HT-29 (cell line): Measurements from ENCODE around the gene POLD1. TPM values are rescaled to one million over a fixed set of nuclear protein-coding genes. Genes with fewer than 3 reads are reported as not detected.

Source experiments
- DNase-seq: peaks from one replicate; pipeline ENCODE4 v3.0.0-alpha.2; 2015; ENCODE audit warnings: low spot score
- total RNA-seq: library from RNA; depleted of rRNA; stranded (reverse); fragments of >200 nt; shearing (Covaris generic); gene quantifications from 2 replicates; pipeline ENCODE4 v1.2.3, GENCODE V29; 2014; rRNA removed

Gene POLD1
- total RNA-seq, 1 experiment from 2014 or later = 256 TPM

- DNase-seq = no peak
Observed at GRCh38 chr19:50466706-50467039, 82.5 kb downstream of the POLD1 start.

- no peak for DNase-seq
Observed at GRCh38 chr19:50467566-50467965, 83.4 kb downstream of the POLD1 start.

Other genes starting within 250 kb of the POLD1 start
- not detected in 2 replicates for gene IZUMO2, start 221.1 kb upstream of the POLD1 start, total RNA-seq
- 130 and 172 TPM in 2 replicates for gene MYH14, start 180.7 kb upstream of the POLD1 start, total RNA-seq
- gene KCNC3, start 55.0 kb upstream of the POLD1 start, total RNA-seq = 3.5 and 7.1 TPM in 2 replicates
- 0.08 and 1.2 TPM in 2 replicates for gene NAPSA, start 18.7 kb upstream of the POLD1 start, total RNA-seq
- 111 and 113 TPM in 2 replicates for gene NR1H2, start 7.9 kb upstream of the POLD1 start, total RNA-seq
- not detected in 2 replicates for gene SPIB, start 34.6 kb downstream of the POLD1 start, total RNA-seq
- 0.05 TPM in 1 of 2 replicates, not detected in the other for gene MYBPC2, start 48.5 kb downstream of the POLD1 start, total RNA-seq
- 324 and 336 TPM in 2 replicates for gene EMC10, start 92.2 kb downstream of the POLD1 start, total RNA-seq
- 2.8 and 6.5 TPM in 2 replicates for gene GARIN5A, start 92.5 kb downstream of the POLD1 start, total RNA-seq
- gene JOSD2, start 126.8 kb downstream of the POLD1 start, total RNA-seq = 89.2 and 92.5 TPM in 2 replicates
- not detected in 2 replicates for gene ASPDH, start 129.6 kb downstream of the POLD1 start, total RNA-seq
- gene LRRC4B, start 184.1 kb downstream of the POLD1 start, total RNA-seq = not detected in 2 replicates